ENCODE measurements around the gene RERE. TPM values are rescaled to one million over a fixed set of nuclear protein-coding genes. Genes with fewer than 3 reads are reported as not detected.

RERE gene
- total RNA-seq, 6 experiments from 2014 or later: 36.5 to 41.6 (median 37.5) TPM

GRCh38 chr1:8481650-8482380, 335.6 kb downstream of the RERE start:
- peaks cover 47% of the 10 kb centered on the region for H3K4me1 Mint-ChIP-seq (ENCODE audit: low read depth)
- no peaks in the 10 kb centered on the region; the same call in 1 of the 2 replicates for H3K27me3 Mint-ChIP-seq (ENCODE audit: insufficient read depth)
- H3K27ac Mint-ChIP-seq: peak overlapping the region; percentile 9; the same call in 1 of the 2 replicates
- H3K36me3 Mint-ChIP-seq (ENCODE audit: low read depth): no peaks in the 10 kb centered on the region; the same call in 1 of the 2 replicates
- H3K4me3 Mint-ChIP-seq: no peak overlapping the region; the same call in 1 of the 2 replicates
- no peak for DNase-seq
- TF ChIP-seq CTCF (IDR thresholded peaks at IDR 0.05): no peak
- no peaks in the 10 kb centered on the region for H3K9me3 Mint-ChIP-seq

- no peak overlapping the region for H3K27ac Mint-ChIP-seq
These were observed 338.9 kb downstream of the RERE start for GRCh38 chr1:8478566-8478965.

GRCh38 chr1:8477983-8478362, 339.5 kb downstream of the RERE start:
- Mint-ChIP-seq H3K27ac (peak overlapping the region; percentile 22; the same call in 1 of the 2 replicates), H3K27me3 (ENCODE audit: insufficient read depth) (no peaks in the 10 kb centered on the region; the same call in 1 of the 2 replicates), H3K4me3 (no peak overlapping the region), H3K36me3 (ENCODE audit: low read depth) (no peaks in the 10 kb centered on the region; the same call in 1 of the 2 replicates), H3K9me3 (no peaks in the 10 kb centered on the region), H3K4me1 (ENCODE audit: low read depth) (peaks cover 47% of the 10 kb centered on the region)
- no peak for TF ChIP-seq CTCF (IDR thresholded peaks at IDR 0.05)
- no peak for DNase-seq

More at GRCh38 chr1:8478566-8478965, 338.9 kb downstream of the RERE start:
- TF ChIP-seq CTCF (IDR thresholded peaks at IDR 0.05): no peak
- Mint-ChIP-seq H3K36me3 (ENCODE audit: low read depth) (no peaks in the 10 kb centered on the region; the same call in 1 of the 2 replicates), H3K4me1 (ENCODE audit: low read depth) (peaks cover 53% of the 10 kb centered on the region), H3K9me3 (no peaks in the 10 kb centered on the region), H3K27me3 (ENCODE audit: insufficient read depth) (no peaks in the 10 kb centered on the region; the same call in 1 of the 2 replicates), H3K4me3 (no peak overlapping the region)
- no peak for DNase-seq

- Mint-ChIP-seq H3K4me3 (no peak overlapping the region), H3K36me3 (ENCODE audit: low read depth) (no peaks in the 10 kb centered on the region; the same call in 1 of the 2 replicates), H3K27me3 (ENCODE audit: insufficient read depth) (no peaks in the 10 kb centered on the region; the same call in 1 of the 2 replicates), H3K27ac (peak overlapping the region; percentile 22), H3K9me3 (no peaks in the 10 kb centered on the region), H3K4me1 (ENCODE audit: low read depth) (peaks cover 44% of the 10 kb centered on the region)
- DNase-seq: peak; percentile 41
- TF ChIP-seq CTCF (IDR thresholded peaks at IDR 0.05): no peak
These were observed 340.1 kb downstream of the RERE start for GRCh38 chr1:8477166-8477982.

GRCh38 chr1:8476006-8476405, 341.4 kb downstream of the RERE start:
- TF ChIP-seq CTCF (IDR thresholded peaks at IDR 0.05): no peak
- no peak overlapping the region for H3K4me3 Mint-ChIP-seq
- H3K9me3 Mint-ChIP-seq: no peaks in the 10 kb centered on the region
- no peak overlapping the region for H3K27ac Mint-ChIP-seq
- no peak for DNase-seq
- H3K4me1 Mint-ChIP-seq (ENCODE audit: low read depth): peaks cover 34% of the 10 kb centered on the region
- H3K36me3 Mint-ChIP-seq (ENCODE audit: low read depth): no peaks in the 10 kb centered on the region; the same call in 1 of the 2 replicates
- H3K27me3 Mint-ChIP-seq (ENCODE audit: insufficient read depth): no peaks in the 10 kb centered on the region

All from HFFc6 (cell line).